OCI-LY7 (cell line): ENCODE data around the gene MED15. TPM values are rescaled to one million over a fixed set of nuclear protein-coding genes. Genes with fewer than 3 reads are reported as not detected.
A peak's percentile ranks its signal among the peaks of the same experiment; 100 is the strongest.

Source experiments
- Bru-seq: library from RNA; stranded (reverse); fragments of 400-500 nt; gene quantifications from one replicate; lab custom pipeline; 2021; lab: Mats Ljungman, UMichigan
- BruChase-seq, 2 experiments: library from RNA; stranded (reverse); fragments of 400-500 nt; gene quantifications; one replicate each; lab custom pipeline; 2021; lab: Mats Ljungman, UMichigan
- BruUV-seq: library from RNA; stranded (reverse); fragments of 400-500 nt; replicated peaks from 2 replicates; lab custom pipeline; 2021; lab: Mats Ljungman, UMichigan
- CTCF ChIA-PET: fragments of 300-600 bp; sonication (Branson Sonifier 250); formaldehyde crosslinking; loops from one replicate; lab custom pipeline; 2022; ENCODE audit warnings: antibody characterized with exemption; ENCODE audit not compliant: unreplicated experiment; lab: Charles Lee
- POLR2A ChIA-PET: fragments of 300-600 bp; sonication (Branson Sonifier 250); formaldehyde crosslinking; loops from one replicate; lab custom pipeline; 2022; ENCODE audit warnings: antibody characterized with exemption; lab: Charles Lee
- DNase-seq: peaks from one replicate; pipeline ENCODE4 v3.0.0-alpha.2; 2015; ENCODE audit warnings: low spot score
- H2AFZ ChIP-seq: fragments of 200-600 bp; sonication (generic), shearing (Covaris generic); 2 replicates; pipeline ENCODE4 v1.6.1; 2014; ENCODE audit warnings: mild to moderate bottlenecking, antibody characterized with exemption, low read length, moderate library complexity
- H3K27ac ChIP-seq: fragments of 200-600 bp; sonication (generic); 2 replicates; pipeline ENCODE4 v1.5.1; 2014; ENCODE audit warnings: mixed run types, low read depth, mild to moderate bottlenecking, moderate library complexity, low read length, inconsistent platforms; ENCODE audit not compliant: poor library complexity, severe bottlenecking
- H3K36me3 ChIP-seq: fragments of 200-600 bp; sonication (generic); 2 replicates; pipeline ENCODE4 v1.6.1; 2014; ENCODE audit warnings: mild to moderate bottlenecking, antibody characterized with exemption, low read length, moderate library complexity, mixed read lengths; ENCODE audit not compliant: insufficient read depth
- H3K4me1 ChIP-seq: fragments of 200-600 bp; sonication (generic); 2 replicates; pipeline ENCODE4 v1.5.1; 2014; ENCODE audit warnings: mild to moderate bottlenecking, low read length; ENCODE audit not compliant: insufficient read depth, poor library complexity, severe bottlenecking
- H3K4me2 ChIP-seq: fragments of 200-600 bp; sonication (generic); 2 replicates; pipeline ENCODE4 v1.6.1; 2014; ENCODE audit warnings: mild to moderate bottlenecking, low read length
- H3K4me3 ChIP-seq: fragments of 200-600 bp; sonication (generic); 2 replicates; pipeline ENCODE4 v1.5.1; 2014; ENCODE audit warnings: mild to moderate bottlenecking, low read depth, low read length; ENCODE audit not compliant: poor library complexity, severe bottlenecking
- H3K79me2 ChIP-seq: fragments of 200-600 bp; sonication (generic); 2 replicates; pipeline ENCODE4 v1.6.1; 2016; ENCODE audit warnings: low read depth, mild to moderate bottlenecking, low read length, moderate library complexity, mixed read lengths; ENCODE audit not compliant: insufficient read depth
- H3K9me2 ChIP-seq: fragments of 200-600 bp; sonication (generic); 2 replicates; pipeline ENCODE4 v1.6.1; 2016; ENCODE audit warnings: mild to moderate bottlenecking, low read length, mixed read lengths; ENCODE audit not compliant: insufficient read depth
- H3K9me3 ChIP-seq: fragments of 200-600 bp; sonication (generic); 2 replicates; pipeline ENCODE4 v1.6.1; 2014; ENCODE audit warnings: mild to moderate bottlenecking, mixed run types, low read length, mixed read lengths
- H4K20me1 ChIP-seq: fragments of 200-600 bp; sonication (generic); 2 replicates; pipeline ENCODE4 v1.6.1; 2014; ENCODE audit warnings: mild to moderate bottlenecking, antibody characterized with exemption, low read length, moderate library complexity, mixed read lengths; ENCODE audit not compliant: insufficient read depth
- CTCF ChIP-seq: fragments of 200-600 bp; sonication (generic); conservative IDR thresholded peaks from 2 replicates; pipeline ENCODE4 v1.5.1; 2014; ENCODE audit warnings: mild to moderate bottlenecking, antibody characterized with exemption, low read length, moderate library complexity, mixed read lengths
- EZH2phosphoT487 ChIP-seq: fragments of 200-600 bp; sonication (generic); IDR thresholded peaks from 2 replicates; pipeline ENCODE4 v1.6.1; 2018; ENCODE audit warnings: low read depth, borderline replicate concordance, mild to moderate bottlenecking, mixed run types, antibody characterized with exemption, low read length, moderate library complexity, mixed read lengths
- intact Hi-C: fragments of 100-400 bp; cut with micrococcal nuclease; formaldehyde crosslinking; loops from one replicate; pipeline ENCODE4 v1.10.0; 2022; ENCODE audit not compliant: unreplicated experiment
- long read RNA-seq: library from polyadenylated mRNA; stranded (forward); transcript quantifications from one replicate; pipeline ENCODE4 v2.0.0, GENCODE V29; 2022
- total RNA-seq, 2 experiments: library from RNA; depleted of rRNA in 1 of 2; stranded (reverse); fragments of >200 nt in 1 of 2; shearing (Covaris generic) in 1 of 2; gene quantifications; 2 replicates each; pipeline ENCODE4 v1.2.3, GENCODE V29; 2014 to 2022

Gene MED15, protein sequence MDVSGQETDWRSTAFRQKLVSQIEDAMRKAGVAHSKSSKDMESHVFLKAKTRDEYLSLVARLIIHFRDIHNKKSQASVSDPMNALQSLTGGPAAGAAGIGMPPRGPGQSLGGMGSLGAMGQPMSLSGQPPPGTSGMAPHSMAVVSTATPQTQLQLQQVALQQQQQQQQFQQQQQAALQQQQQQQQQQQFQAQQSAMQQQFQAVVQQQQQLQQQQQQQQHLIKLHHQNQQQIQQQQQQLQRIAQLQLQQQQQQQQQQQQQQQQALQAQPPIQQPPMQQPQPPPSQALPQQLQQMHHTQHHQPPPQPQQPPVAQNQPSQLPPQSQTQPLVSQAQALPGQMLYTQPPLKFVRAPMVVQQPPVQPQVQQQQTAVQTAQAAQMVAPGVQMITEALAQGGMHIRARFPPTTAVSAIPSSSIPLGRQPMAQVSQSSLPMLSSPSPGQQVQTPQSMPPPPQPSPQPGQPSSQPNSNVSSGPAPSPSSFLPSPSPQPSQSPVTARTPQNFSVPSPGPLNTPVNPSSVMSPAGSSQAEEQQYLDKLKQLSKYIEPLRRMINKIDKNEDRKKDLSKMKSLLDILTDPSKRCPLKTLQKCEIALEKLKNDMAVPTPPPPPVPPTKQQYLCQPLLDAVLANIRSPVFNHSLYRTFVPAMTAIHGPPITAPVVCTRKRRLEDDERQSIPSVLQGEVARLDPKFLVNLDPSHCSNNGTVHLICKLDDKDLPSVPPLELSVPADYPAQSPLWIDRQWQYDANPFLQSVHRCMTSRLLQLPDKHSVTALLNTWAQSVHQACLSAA
- 26.7 and 28.7 TPM in 2 replicates for total RNA-seq (2014; rRNA removed; shearing (Covaris generic))
- 62.5 and 79.2 TPM in 2 replicates for total RNA-seq (2022)
- percentile 71 among the genes with signal in this experiment for Bru-seq, nascent RNA
- BruChase-seq, experiment 1, labeled RNA remaining after a 6-hour chase = percentile 76 among the genes with signal in this experiment
- percentile 73 among the genes with signal in this experiment for BruChase-seq, experiment 2, labeled RNA remaining after a 2-hour chase
- long read RNA-seq, transcript MED15-222 (9 exons, 2,733 nt) = minor isoform, 5 of 84 reads
- long read RNA-seq, transcript MED15-202 (17 exons, 3,252 nt) = major isoform, 19 of 84 reads
- long read RNA-seq, transcript MED15-201 (18 exons, 3,351 nt) = minor isoform, 9 of 84 reads
- long read RNA-seq, partial matches to known transcripts = 12 of 84 reads
- long read RNA-seq, other reads (novel, unspliced or antisense) = 32 of 84 reads

DNA sequence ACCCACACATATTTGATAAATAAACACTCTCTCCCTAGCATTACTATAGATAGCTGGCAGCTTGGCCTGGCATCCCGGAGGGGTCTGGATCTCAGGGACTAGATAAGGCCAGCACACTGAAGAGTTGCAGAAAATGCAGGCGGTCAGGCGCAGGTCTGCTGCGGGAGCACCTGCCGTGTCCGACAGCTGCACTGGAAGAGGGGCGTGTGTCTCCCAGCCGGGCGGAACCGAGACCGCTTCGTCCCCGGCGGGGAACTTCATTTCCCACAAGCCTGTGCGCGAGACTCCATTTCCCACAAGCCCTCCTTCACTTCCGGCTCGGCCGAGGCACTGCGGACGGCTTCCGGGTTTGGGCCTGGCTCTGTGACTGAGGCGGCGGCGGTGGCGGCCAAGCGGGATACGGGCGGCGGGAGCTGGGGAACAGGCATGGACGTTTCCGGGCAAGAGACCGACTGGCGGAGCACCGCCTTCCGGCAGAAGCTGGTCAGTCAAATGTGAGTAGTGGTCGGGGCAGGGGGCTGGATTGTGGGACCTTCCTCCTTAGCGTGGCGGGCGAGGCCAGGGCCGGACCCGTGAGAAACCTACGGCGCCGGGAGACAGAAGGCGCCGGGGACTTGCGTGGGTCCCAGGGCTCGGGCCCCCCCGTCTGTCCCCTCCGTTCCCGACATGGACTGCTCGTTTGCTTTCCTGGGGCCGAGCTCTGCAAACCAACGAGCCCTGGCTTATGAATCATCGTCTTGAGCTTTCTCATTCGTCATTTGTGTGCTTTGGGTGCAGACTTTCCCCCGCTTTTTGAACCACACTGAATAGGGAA is at the start of gene MED15:
MED15 (plus strand) TSS at position 358 of the 814 bp plus-strand sequence; CDS start at position 427, 69 bp downstream.
- Histone ChIP-seq H3K4me2 (peak within 1 kb of the TSS; percentile 91), H3K9me2 (no peaks in the 10 kb centered on the region), H3K79me2 (peaks cover 48% of the 10 kb centered on the region), H2AFZ (peak within 1 kb of the TSS; percentile 80), H4K20me1 (peaks cover 24% of the 10 kb centered on the region), H3K36me3 (peaks cover 17% of the 10 kb centered on the region; the same call in 1 of the 2 replicates), H3K27ac (peak within 1 kb of the TSS; percentile 50), H3K9me3 (no peaks in the 10 kb centered on the region), H3K4me3 (peak within 1 kb of the TSS; percentile 96), H3K4me1 (peaks cover 37% of the 10 kb centered on the region)
- CTCF ChIA-PET = no interaction called here
- intact Hi-C loops = no loop called here
- DNase-seq = peak; percentile 93
- BruUV-seq = TSS peak; percentile 73
- POLR2A ChIA-PET = interaction anchor here (1.3 to 2.5 kb wide), 2 partner anchors 9 to 44 kb away, joined by 4 to 6 read pairs; no protein-coding TSS in a partner anchor
- TF ChIP-seq CTCF (no peak), EZH2phosphoT487 (no peak)

GRCh38 chr22:20458530-20459151 is 48.8 kb upstream of the MED15 start:
- no peaks in the 10 kb centered on the region for H3K36me3 ChIP-seq
- H3K4me1 ChIP-seq = peaks cover 20% of the 10 kb centered on the region
- H3K27ac ChIP-seq = no peak overlapping the region
- TF ChIP-seq CTCF (no peak), EZH2phosphoT487 (no peak)
- H3K4me2 ChIP-seq = no peak overlapping the region
- no peaks in the 10 kb centered on the region for H3K9me3 ChIP-seq
- H3K9me2 ChIP-seq = no peaks in the 10 kb centered on the region
- DNase-seq = no peak
- no peaks in the 10 kb centered on the region for H3K79me2 ChIP-seq
- no peaks in the 10 kb centered on the region for H4K20me1 ChIP-seq
- ChIA-PET POLR2A (no interaction called here), CTCF (no interaction called here)
- intact Hi-C loops = loop anchor here (10.0 kb wide), 1 partner anchor 304 kb away; the partner anchor contains the start of gene CCDC188
- BruUV-seq = no TSS peak
- H3K4me3 ChIP-seq = no peak overlapping the region
- no peak overlapping the region for H2AFZ ChIP-seq
